HG02852 (cell line): ENCODE results near the gene TMEM120B.
A peak's percentile ranks its signal among the peaks of the same experiment; 100 is the strongest.

Source experiments
- ATAC-seq: cut with Tn5 transposase; IDR thresholded peaks from one replicate; pipeline ENCODE4 v1.9.1; 2021; ENCODE audit warnings: mild to moderate bottlenecking, moderate library complexity; ENCODE audit not compliant: unreplicated experiment

TMEM120B gene

DNA sequence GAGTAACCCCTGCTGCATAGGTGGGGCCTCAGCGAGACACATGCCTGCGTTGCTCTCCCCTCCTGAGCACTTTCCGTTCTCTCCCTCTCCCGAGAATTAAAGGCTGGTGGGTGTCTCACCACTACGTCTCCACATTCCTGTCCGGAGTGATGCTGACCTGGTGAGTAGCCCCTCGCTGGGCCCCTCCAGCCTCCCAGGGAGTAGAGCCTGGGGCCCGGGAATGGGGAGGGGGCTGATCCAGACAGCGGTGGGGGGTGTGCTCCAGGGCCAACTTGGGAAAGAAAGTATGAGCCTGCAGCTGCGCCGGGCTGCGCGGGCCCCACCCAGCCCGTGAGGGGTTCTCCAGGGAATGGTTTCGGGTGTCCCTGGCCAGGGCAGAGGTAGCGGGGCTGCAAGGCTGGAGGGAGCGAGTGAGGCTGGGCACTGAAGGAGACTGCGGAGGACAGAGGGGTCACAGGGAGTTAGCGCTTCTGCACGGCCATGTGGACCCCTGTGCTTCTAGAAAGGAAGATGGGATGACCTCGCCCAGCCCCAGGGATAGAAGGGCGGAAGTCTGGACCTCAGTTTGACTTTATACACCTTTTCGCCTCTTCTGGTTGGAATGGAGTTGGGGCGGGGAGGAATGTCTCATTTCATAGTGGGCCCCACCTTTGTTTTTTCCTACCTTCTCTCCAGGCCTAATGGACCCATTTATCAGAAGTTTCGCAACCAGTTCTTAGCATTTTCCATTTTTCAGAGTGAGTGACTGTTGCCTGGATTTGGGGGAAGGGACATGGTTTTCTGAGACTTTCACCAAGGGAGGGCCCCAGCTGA is 58.5 kb downstream of the TMEM120B start:
- ATAC-seq = no peak

DNA sequence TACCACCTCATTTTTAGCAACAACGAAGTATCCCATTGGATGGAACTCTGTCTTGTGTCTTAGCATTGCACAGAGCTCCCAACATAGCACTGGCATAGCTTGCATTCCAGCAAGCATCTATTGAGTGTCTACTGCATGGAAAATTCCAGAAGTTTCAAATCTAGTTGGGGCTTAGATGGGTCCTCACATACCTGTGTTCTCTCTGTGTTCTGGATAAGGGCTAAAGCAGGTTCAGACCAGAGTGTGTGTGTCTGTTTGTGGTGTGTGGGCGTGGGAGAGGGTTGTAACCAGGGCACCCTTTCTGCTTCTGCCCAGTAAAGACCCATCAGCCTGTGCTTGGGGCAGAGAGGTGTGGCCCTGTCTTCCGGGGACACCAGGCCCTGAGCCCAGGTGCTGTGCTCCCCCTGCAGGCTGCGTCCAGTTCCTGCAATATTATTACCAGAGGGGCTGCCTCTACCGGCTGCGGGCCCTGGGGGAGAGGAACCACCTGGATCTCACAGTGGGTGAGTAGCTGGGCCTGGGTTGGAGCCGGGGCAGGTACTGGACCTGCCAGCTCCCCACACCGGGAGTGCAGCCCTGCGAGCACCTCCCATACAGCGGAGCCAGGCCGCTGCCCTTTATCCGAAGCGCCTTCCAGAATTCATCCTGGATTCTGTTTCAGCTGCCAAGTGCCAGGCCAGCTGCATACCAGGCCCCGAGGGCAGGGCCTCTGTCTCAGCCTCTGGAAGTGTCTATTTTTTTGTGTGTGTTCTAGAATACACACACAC is 60.6 kb downstream of the TMEM120B start:
- ATAC-seq = peak; percentile 80

DNA sequence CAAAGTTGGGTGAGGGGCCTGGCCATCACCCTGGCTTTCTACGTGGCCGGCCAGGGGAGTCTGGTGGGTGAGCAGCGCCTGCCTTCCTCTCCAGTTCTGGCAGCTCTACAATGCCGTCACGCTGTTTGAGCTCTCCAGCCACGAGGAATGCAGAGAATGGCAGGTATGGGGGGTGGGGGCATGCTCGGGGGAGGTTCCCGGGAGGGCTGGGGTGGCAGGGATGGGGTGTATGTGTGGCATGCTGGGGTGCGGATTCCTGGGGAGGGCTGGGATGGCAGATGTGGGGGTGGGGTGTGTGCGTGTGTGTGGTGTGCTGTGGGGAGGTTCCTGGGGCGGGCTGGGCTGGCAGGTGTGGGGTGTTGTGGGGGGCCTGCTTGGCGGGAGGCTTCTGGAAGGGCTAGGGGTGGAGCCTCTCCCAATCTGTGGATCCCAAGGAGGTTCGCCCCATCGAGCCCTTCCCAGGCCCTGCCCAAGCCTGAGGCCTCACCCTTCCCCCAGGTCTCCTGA is 62.5 kb downstream of the TMEM120B start:
- no peak for ATAC-seq

- no peak for ATAC-seq
These were observed 62.9 kb downstream of the TMEM120B start for GRCh38 chr12:121775501-121775900.

GRCh38 chr12:121776190-121777098 is 63.9 kb downstream of the TMEM120B start:
- ATAC-seq = peak; percentile 53

DNA sequence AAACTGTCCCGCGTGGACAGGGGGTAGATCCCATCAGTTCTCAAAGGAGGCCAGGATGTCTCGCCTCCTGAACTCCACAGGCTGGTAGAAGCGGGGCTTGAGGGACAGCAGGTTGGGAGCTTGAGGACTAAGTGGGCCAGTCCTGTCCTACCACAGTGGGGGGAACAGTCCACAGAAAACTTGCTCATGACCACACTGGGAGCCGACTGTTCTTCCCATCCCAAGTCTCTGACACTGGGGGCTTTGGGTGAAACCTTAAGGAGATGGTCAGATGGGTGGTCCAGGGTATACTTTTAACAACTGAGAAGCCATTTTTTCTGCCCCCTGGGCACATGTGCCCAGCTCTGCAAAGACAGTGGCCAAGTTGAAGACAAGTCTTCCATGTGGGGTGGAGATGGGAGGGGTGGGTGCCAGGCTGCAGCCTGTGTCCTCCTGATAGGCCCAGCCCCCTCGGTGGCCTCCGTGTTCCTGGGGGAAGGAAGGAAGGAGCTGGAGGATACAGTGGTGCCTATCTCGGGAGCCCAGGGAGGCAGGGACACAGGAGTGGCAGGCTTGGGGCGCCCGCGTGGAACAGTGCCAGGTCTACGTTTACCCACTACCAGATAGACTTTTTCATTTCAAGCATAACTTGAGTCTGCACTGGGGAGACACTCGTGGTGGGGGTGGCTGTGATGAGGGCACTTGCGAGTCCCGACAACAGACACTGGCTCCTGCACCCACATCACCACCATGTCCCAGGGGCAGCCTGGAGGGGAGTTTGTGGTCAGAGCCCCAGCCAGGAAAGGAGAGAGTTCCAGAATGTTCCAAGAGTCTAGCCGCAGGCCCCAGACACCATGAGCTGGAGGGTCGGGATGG is 66.2 kb downstream of the TMEM120B start:
- ATAC-seq = no peak

GRCh38 chr12:121779422-121779895 is 66.9 kb downstream of the TMEM120B start:
- no peak for ATAC-seq

DNA sequence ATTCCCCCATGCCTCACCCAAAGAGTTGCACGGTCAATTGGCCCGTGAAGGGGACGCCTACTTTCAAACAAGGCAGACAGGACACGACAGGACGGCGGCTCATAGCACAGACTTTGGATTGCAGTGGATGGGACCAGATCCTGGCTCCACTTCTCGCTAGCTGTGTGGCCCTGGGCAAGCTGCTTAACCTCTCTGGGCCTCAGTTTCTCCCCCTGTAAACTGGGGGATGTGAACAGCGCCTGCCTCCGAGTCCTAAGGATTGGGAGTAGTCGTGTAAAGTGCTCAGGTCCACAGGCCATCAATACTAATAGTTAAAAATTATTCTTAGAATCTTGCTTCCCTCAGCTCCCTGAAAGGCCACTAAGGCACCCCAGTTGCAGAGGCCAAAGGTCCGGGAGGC is 67.9 kb downstream of the TMEM120B start:
- no peak for ATAC-seq

- ATAC-seq = peak; percentile 9
These were observed 69.0 kb downstream of the TMEM120B start for GRCh38 chr12:121781484-121781997.

- ATAC-seq = peak; percentile 54
These were observed 69.7 kb downstream of the TMEM120B start for GRCh38 chr12:121781998-121782979.

DNA sequence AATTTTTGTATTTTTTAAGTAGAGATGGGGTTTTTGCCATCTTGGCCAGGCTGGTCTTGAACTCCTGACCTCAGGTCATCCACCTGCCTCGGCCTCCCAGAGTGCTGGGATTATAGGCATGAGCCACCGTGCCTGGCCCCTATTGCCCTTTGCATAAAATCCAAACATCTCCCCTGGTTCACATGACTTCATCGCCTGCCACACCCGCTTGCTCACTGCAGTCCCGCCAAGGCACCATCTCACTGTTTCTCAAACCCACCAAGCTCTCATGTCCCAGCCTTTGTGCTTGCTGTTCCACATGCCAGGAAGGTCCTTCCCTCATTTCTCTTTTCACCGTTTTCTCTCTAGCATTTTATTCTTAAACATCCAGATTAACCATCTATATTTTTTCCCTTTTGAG is 71.2 kb downstream of the TMEM120B start:
- no peak for ATAC-seq

DNA sequence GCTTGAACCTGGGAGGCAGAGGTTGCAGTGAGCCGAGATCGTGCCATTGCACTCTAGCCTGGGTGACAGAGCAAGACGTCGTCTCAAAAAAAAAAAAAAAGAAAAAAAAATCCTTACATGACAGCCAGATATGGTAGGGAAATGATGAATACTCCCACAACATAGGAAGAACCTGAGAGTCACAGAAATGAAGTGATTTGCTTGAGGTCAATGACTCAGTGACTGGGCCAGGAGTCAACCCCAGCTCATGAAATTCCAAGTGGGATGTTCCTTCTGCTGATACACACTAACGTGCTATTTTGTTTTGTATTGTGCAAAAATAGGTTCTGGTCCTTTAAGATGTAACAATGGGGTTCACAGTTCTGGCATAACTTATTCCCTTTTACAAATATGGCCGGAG is 71.9 kb downstream of the TMEM120B start:
- ATAC-seq = no peak

DNA sequence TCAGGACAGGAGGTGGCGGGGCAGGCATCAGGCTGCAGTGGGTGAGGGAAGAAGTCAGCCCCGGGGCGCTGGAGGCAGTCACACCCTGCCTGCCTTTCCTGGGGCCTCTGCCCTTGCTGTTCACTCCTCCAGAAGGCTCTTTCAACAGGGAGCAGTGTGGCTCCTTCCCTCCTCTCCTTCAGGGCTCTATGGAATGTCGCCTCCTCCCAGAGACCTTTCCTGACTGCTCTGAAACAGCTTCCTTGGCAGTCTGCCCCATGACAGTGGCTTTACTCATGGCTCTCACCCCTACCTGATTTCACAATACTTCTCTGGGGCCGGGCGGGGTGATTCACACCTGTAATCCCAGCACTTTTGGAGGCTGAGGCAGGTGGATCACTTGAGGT is 73.9 kb downstream of the TMEM120B start:
- ATAC-seq = no peak

- no peak for ATAC-seq
These were observed 74.8 kb downstream of the TMEM120B start for GRCh38 chr12:121787063-121788025.

GRCh38 chr12:121788176-121788818 is 75.7 kb downstream of the TMEM120B start:
- ATAC-seq = no peak

- no peak for ATAC-seq
These were observed 76.8 kb downstream of the TMEM120B start for GRCh38 chr12:121789233-121789781.
